ENCODE measurements around the gene POLR2C.

POLR2C gene

GRCh38 chr16:57471852-57472664 is 9.6 kb downstream of the POLR2C start:
- no peak overlapping the region for H3K4me2 ChIP-seq (ENCODE audit: low read length)
- H3K4me3 ChIP-seq (ENCODE audit: low read length): no peak overlapping the region
- 0 out of 2 replicates have a peak, but pooled peaks cover 3% of the 10 kb centered on the region for H4K20me1 ChIP-seq (ENCODE audit: insufficient read depth, low read length)
- TF ChIP-seq, protein P1, sequence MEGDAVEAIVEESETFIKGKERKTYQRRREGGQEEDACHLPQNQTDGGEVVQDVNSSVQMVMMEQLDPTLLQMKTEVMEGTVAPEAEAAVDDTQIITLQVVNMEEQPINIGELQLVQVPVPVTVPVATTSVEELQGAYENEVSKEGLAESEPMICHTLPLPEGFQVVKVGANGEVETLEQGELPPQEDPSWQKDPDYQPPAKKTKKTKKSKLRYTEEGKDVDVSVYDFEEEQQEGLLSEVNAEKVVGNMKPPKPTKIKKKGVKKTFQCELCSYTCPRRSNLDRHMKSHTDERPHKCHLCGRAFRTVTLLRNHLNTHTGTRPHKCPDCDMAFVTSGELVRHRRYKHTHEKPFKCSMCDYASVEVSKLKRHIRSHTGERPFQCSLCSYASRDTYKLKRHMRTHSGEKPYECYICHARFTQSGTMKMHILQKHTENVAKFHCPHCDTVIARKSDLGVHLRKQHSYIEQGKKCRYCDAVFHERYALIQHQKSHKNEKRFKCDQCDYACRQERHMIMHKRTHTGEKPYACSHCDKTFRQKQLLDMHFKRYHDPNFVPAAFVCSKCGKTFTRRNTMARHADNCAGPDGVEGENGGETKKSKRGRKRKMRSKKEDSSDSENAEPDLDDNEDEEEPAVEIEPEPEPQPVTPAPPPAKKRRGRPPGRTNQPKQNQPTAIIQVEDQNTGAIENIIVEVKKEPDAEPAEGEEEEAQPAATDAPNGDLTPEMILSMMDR (IDR thresholded peaks at IDR 0.05; ENCODE audit: low read depth, low read length): no peak
- TF ChIP-seq EZH2phosphoT487 (IDR thresholded peaks at IDR 0.05; ENCODE audit: low read depth): no peak
- H3K27me3 ChIP-seq (ENCODE audit: low read depth, low read length): peaks cover 5% of the 10 kb centered on the region; the same call in 1 of the 2 replicates
- no peaks in the 10 kb centered on the region for H3K9me3 ChIP-seq (ENCODE audit: insufficient read depth, low read length)
- no peak overlapping the region for H3K27ac ChIP-seq (ENCODE audit: low read length)
- peaks cover 45% of the 10 kb centered on the region for H3K36me3 ChIP-seq (replicated peaks; ENCODE audit: low read depth, low read length)
- H3K4me1 ChIP-seq (ENCODE audit: low read length): peaks cover 8% of the 10 kb centered on the region
- no peaks in the 10 kb centered on the region for H3K79me2 ChIP-seq (ENCODE audit: low read length)
- H3K9ac ChIP-seq (ENCODE audit: low read length): no peak overlapping the region
- no peak overlapping the region for H2AFZ ChIP-seq (ENCODE audit: low read depth, low read length)

DNA sequence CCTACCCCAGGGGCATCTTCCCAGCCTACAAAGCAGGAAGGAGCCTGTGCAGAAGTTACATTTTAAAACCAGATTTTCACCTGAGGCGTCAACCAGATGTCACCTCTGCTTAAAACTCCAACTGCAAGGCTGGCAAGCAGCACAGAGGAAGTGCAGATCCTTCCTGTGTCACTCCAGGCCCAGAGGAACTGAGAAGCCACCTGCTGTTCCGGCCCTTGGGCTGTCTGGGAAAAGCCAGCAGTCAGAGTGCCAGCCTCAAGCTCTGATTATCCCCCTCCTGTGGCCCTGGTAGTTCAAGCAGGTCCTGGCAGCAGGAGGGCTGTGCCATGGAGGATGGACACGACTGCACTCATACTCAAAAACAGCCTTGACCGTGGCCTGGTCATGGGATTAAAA is 10.2 kb downstream of the POLR2C start:
- no peak for TF ChIP-seq EZH2phosphoT487 (IDR thresholded peaks at IDR 0.05; ENCODE audit: low read depth)
- TF ChIP-seq, protein P1 (IDR thresholded peaks at IDR 0.05; ENCODE audit: low read depth, low read length): no peak
- H3K79me2 ChIP-seq (ENCODE audit: low read length): no peaks in the 10 kb centered on the region
- peaks cover 39% of the 10 kb centered on the region for H3K36me3 ChIP-seq (replicated peaks; ENCODE audit: low read depth, low read length)
- no peak overlapping the region for H3K27ac ChIP-seq (ENCODE audit: low read length)
- H2AFZ ChIP-seq (ENCODE audit: low read depth, low read length): no peak overlapping the region
- H3K4me2 ChIP-seq (ENCODE audit: low read length): no peak overlapping the region
- 0 out of 2 replicates have a peak, but pooled peaks cover 3% of the 10 kb centered on the region for H4K20me1 ChIP-seq (ENCODE audit: insufficient read depth, low read length)
- no peaks in the 10 kb centered on the region for H3K9me3 ChIP-seq (ENCODE audit: insufficient read depth, low read length)
- no peak overlapping the region for H3K9ac ChIP-seq (ENCODE audit: low read length)
- H3K4me1 ChIP-seq (ENCODE audit: low read length): peaks cover 8% of the 10 kb centered on the region
- peaks cover 9% of the 10 kb centered on the region; the same call in 1 of the 2 replicates for H3K27me3 ChIP-seq (ENCODE audit: low read depth, low read length)
- H3K4me3 ChIP-seq (ENCODE audit: low read length): no peak overlapping the region

DNA sequence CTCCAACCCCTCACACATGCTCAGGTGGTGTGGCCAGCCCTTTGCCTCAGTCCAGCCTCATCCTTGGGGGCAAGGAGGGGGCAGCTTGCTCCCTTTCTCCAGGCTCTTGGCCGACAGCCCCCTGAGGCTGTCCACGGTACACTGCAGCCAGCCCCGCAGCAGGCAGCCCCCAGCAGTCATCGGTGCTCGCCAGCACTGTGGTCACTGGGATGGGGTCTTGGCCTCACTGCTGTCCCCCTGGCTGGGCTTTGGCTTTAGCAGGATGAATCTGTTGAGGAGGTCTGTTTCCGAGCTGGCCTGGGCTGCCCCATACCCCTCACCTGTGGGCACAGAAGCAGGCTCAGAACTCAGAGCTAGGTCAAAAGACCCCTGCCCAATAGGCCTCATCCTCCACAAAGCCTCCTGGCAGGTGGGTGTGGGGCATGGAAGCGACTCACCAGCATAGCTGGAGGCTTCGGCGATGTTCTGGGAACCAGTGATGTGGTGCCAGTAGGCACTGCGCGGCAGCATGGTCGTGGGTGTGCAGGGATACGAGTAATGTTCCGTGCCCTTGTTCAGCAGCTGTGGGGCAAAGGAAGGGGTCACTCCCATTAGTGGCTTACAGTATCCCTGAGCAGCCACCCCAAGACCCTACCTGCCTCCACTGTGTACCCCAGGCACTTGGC is 10.8 kb downstream of the POLR2C start:
- Histone ChIP-seq H3K4me2 (ENCODE audit: low read length) (no peak overlapping the region), H3K4me1 (ENCODE audit: low read length) (peaks cover 8% of the 10 kb centered on the region), H3K27ac (ENCODE audit: low read length) (no peak overlapping the region), H3K4me3 (ENCODE audit: low read length) (no peak overlapping the region), H3K36me3 (replicated peaks; ENCODE audit: low read depth, low read length) (peaks cover 35% of the 10 kb centered on the region), H2AFZ (ENCODE audit: low read depth, low read length) (no peak overlapping the region), H3K9me3 (ENCODE audit: insufficient read depth, low read length) (no peaks in the 10 kb centered on the region), H3K9ac (ENCODE audit: low read length) (no peak overlapping the region), H3K79me2 (ENCODE audit: low read length) (no peaks in the 10 kb centered on the region), H4K20me1 (ENCODE audit: insufficient read depth, low read length) (0 out of 2 replicates have a peak, but pooled peaks cover 1% of the 10 kb centered on the region), H3K27me3 (ENCODE audit: low read depth, low read length) (peaks cover 13% of the 10 kb centered on the region)
- TF ChIP-seq EZH2phosphoT487 (IDR thresholded peaks at IDR 0.05; ENCODE audit: low read depth): no peak

- no peaks in the 10 kb centered on the region for H4K20me1 ChIP-seq (ENCODE audit: insufficient read depth, low read length)
- peaks cover 16% of the 10 kb centered on the region for H3K27me3 ChIP-seq (ENCODE audit: low read depth, low read length)
- no peaks in the 10 kb centered on the region for H3K79me2 ChIP-seq (ENCODE audit: low read length)
- peaks cover 34% of the 10 kb centered on the region for H3K36me3 ChIP-seq (replicated peaks; ENCODE audit: low read depth, low read length)
- no peaks in the 10 kb centered on the region for H3K9me3 ChIP-seq (ENCODE audit: insufficient read depth, low read length)
- H3K9ac ChIP-seq (ENCODE audit: low read length): no peak overlapping the region
- H2AFZ ChIP-seq (ENCODE audit: low read depth, low read length): no peak overlapping the region
- no peak overlapping the region for H3K4me2 ChIP-seq (ENCODE audit: low read length)
- TF ChIP-seq, protein P1 (IDR thresholded peaks at IDR 0.05; ENCODE audit: low read depth, low read length): no peak
- H3K27ac ChIP-seq (ENCODE audit: low read length): no peak overlapping the region
- H3K4me1 ChIP-seq (ENCODE audit: low read length): peaks cover 14% of the 10 kb centered on the region
- H3K4me3 ChIP-seq (ENCODE audit: low read length): no peak overlapping the region
These were observed 11.4 kb downstream of the POLR2C start for GRCh38 chr16:57473906-57474305.

All from OCI-LY3 (cell line).